Epithelial cell of esophagus (primary cell): Measurements from ENCODE around the gene TCEA3.

Experiments used
- DNase-seq: peaks from one replicate; pipeline ENCODE4 v3.0.0; 2010; ENCODE audit warnings: low read depth
- H3K4me3 ChIP-seq: 2 replicates; pipeline ENCODE4 v1.5.1; 2011; ENCODE audit warnings: mild to moderate bottlenecking, low read length, control low read depth
- TF ChIP-seq, protein P1 (sequence below): IDR thresholded peaks from 2 replicates; pipeline ENCODE4 v1.5.1; 2011; ENCODE audit warnings: low read depth, mild to moderate bottlenecking, low read length, control low read depth, inconsistent platforms; ENCODE audit not compliant: insufficient read depth; ENCODE audit errors: missing control alignments

Gene TCEA3

DNA sequence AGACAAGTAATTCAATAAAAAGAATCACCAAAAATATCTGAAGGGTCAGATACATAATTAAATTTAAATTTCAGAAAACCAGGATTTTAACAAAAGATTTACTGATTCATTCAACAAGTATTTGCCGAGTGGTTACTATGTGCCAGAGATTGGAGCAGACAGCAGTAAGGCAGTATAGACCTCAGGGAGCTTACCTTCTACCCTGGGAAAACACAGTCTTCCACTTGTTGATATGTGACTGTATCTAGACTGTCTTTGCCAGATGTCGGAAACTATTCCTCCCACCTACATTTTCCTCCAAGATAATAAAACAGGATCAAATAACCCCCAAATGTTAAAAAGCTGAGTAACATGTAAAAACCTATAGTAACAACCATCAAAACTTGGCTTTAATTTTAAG is 86.7 kb downstream of the TCEA3 start:
- no peak for DNase-seq
- H3K4me3 ChIP-seq: no peak overlapping the region
- TF ChIP-seq, protein P1, sequence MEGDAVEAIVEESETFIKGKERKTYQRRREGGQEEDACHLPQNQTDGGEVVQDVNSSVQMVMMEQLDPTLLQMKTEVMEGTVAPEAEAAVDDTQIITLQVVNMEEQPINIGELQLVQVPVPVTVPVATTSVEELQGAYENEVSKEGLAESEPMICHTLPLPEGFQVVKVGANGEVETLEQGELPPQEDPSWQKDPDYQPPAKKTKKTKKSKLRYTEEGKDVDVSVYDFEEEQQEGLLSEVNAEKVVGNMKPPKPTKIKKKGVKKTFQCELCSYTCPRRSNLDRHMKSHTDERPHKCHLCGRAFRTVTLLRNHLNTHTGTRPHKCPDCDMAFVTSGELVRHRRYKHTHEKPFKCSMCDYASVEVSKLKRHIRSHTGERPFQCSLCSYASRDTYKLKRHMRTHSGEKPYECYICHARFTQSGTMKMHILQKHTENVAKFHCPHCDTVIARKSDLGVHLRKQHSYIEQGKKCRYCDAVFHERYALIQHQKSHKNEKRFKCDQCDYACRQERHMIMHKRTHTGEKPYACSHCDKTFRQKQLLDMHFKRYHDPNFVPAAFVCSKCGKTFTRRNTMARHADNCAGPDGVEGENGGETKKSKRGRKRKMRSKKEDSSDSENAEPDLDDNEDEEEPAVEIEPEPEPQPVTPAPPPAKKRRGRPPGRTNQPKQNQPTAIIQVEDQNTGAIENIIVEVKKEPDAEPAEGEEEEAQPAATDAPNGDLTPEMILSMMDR: no peak

DNA sequence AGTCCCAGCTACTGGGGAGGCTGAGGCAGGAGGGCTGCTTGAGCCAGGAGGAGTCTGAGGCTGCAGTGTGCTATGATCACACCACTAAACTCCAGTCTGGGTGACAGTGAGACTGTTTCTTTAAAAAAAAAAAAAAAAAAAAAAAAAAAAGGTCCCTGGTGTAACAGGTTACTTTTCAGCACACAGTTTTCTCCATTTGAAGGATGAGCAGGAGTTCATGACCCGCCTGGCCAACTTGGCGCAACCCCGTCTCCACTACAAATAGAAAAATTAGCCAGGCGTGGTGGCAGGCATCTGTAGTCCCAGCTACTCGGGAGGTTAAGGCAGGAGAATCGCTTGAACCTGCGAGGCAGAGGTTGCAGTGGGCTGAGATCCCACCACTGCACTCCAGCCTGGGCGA is 92.8 kb downstream of the TCEA3 start:
- TF ChIP-seq, protein P1: no peak

More for the DNA sequence above, 92.8 kb downstream of the TCEA3 start:
- DNase-seq: no peak
- no peak overlapping the region for H3K4me3 ChIP-seq
